Sigmoid colon (tissue), 7 donors: Measurements from ENCODE around the gene P3H2. TPM values are rescaled to one million over a fixed set of nuclear protein-coding genes. Genes with fewer than 3 reads are reported as not detected.
A peak's percentile ranks its signal among the peaks of the same experiment; 100 is the strongest.
"Not testable (repeated sequence)": the region's sequence is repeated elsewhere in the genome, so short reads cannot be mapped to it uniquely, and the experiment has no call there.

ENCODE experiments used
- DNase-seq: peaks from one replicate; pipeline ENCODE4 v3.0.0-alpha.2; 2019
- H3K27ac ChIP-seq, 4 donors: fragments of 200-600 bp; sonication (generic); one replicate each; pipeline ENCODE4 v1.5.1; 2016 to 2019; ENCODE audit warnings: mild to moderate bottlenecking in 1 of 4
- H3K27me3 ChIP-seq, 3 donors: fragments of 200-600 bp; sonication (generic); one replicate each; pipeline ENCODE4 v1.5.1; 2019; ENCODE audit warnings: mild to moderate bottlenecking in 1 of 3
- H3K36me3 ChIP-seq, 4 donors: fragments of 200-600 bp; sonication (generic); one replicate each; pipeline ENCODE4 v1.5.1; 2016 to 2019
- H3K4me1 ChIP-seq, 4 donors: fragments of 200-600 bp; sonication (generic); one replicate each; pipeline ENCODE4 v1.5.1; 2017 to 2019
- H3K4me3 ChIP-seq, 4 donors: fragments of 200-600 bp; sonication (generic); one replicate each; pipeline ENCODE4 v1.5.1; 2017 to 2019; ENCODE audit warnings: mild to moderate bottlenecking in 2 of 4, moderate library complexity in 1 of 4
- H3K9me3 ChIP-seq, 4 donors: fragments of 200-600 bp in 3 of 4; sonication (generic) in 3 of 4; one replicate each; pipeline versions ENCODE4 v1.5.1 to v1.6.1; 2013 to 2019
- CTCF ChIP-seq, 4 experiments: fragments of 450-650 bp in 3 of 4; fragments of 200-600 bp in 1 of 4; IDR thresholded peaks; one replicate each; pipeline ENCODE4 v1.5.1; 2016 to 2019; ENCODE audit warnings: antibody characterized with exemption in 4 of 4, mild to moderate bottlenecking in 3 of 4, moderate library complexity in 2 of 4
- EP300 ChIP-seq, 4 donors: sonication (generic); formaldehyde crosslinking; IDR thresholded peaks; one replicate each; pipeline ENCODE4 v1.6.1; 2017; ENCODE audit warnings: antibody characterized with exemption in 4 of 4
- POLR2A ChIP-seq, 2 donors: fragments of 450-650 bp; IDR thresholded peaks; one replicate each; pipeline ENCODE4 v1.6.1; 2016; ENCODE audit warnings: antibody characterized with exemption in 2 of 2, mild to moderate bottlenecking in 2 of 2, moderate library complexity in 2 of 2
- POLR2AphosphoS5 ChIP-seq, 4 donors: sonication (generic); formaldehyde crosslinking; IDR thresholded peaks; one replicate each; pipeline ENCODE4 v1.6.1; 2017; ENCODE audit warnings: antibody characterized with exemption in 4 of 4
- WGBS, 2 donors: extraction: QIAGEN DNeasy Blood & Tissue Kit; methylation state at CpG; one replicate each; pipeline ENCODE4 v1.1.7; 2013; 5-methylcytosine and 5-hydroxymethylcytosine counted together
- intact Hi-C: fragments of 100-400 bp; cut with DNase I; formaldehyde crosslinking; loops from one replicate; pipeline ENCODE4 v1.15.1; 2023
- polyA plus RNA-seq, 3 donors: library from polyadenylated mRNA; stranded (reverse); fragments of 200-250 nt; gene quantifications; one replicate each; pipeline ENCODE4 v1.2.3, GENCODE V29; 2013
- total RNA-seq, 4 donors: library from RNA; depleted of rRNA; stranded (reverse); fragments of >200 nt; gene quantifications; one replicate each; pipeline ENCODE4 v1.1.0, GENCODE V29; 2016
- donor health status: healthy with polysubstance abuse.
- donor health status: Bipolar disorder and iron deficiency.
- donor health status: healthy.

Gene P3H2
- total and polyA plus RNA-seq, 7 donors: 1.8 to 41.7 (median 29.6) TPM

DNA sequence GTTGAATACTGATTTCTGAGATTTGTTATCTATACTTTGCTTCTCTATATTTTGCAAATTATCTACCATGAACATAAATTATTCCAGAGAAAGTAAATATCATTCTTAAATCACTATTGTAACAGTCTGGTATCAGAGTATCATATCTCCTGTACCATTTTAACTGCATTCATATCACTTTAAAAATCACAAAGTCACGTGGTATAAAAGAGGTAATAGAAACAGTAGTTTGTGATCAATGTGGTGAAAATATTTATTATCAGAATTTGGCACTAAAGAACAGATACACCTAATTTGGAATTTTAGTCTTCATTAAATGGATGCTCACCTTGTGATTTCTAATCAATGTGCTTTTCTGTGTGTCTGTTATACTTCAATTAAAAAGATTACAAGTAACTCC lies 47.8 kb downstream of the P3H2 start:
- TF ChIP-seq POLR2A (IDR thresholded peaks at IDR 0.05) (no peak), EP300 (IDR thresholded peaks at IDR 0.05) (no peak), CTCF (IDR thresholded peaks at IDR 0.05) (no peak), POLR2AphosphoS5 (IDR thresholded peaks at IDR 0.05) (no peak)
- 21 to 82% methylated on average over 1 of the region's 1 CpG for WGBS, 2 donors
- H3K27ac ChIP-seq: peak overlapping the region in 1 of 4 donors; percentile 50

GRCh38 chr3:190071921-190072320 lies 48.8 kb downstream of the P3H2 start:
- intact Hi-C loops, H3K36me3 ChIP-seq, H3K9me3 ChIP-seq, H3K27me3 ChIP-seq, H3K4me3 ChIP-seq, H3K27ac ChIP-seq, DNase-seq: not testable (repeated sequence)
- H3K4me1 ChIP-seq: peaks cover 0 to 31% (median 10%) of the 10 kb centered on the region in 4 donors
- 96 to 97% methylated on average over 9 of the region's 9 CpGs for WGBS, 2 donors

More for the DNA sequence above, 47.8 kb downstream of the P3H2 start:
- H3K36me3 ChIP-seq: no peaks in the 10 kb centered on the region
- no peaks in the 10 kb centered on the region for H3K27me3 ChIP-seq
- H3K4me3 ChIP-seq: no peak overlapping the region
- H3K4me1 ChIP-seq: peaks cover 0 to 40% (median 18%) of the 10 kb centered on the region in 4 donors
- H3K9me3 ChIP-seq: no peaks in the 10 kb centered on the region
- DNase-seq: no peak
- intact Hi-C loops: no loop called here

DNA sequence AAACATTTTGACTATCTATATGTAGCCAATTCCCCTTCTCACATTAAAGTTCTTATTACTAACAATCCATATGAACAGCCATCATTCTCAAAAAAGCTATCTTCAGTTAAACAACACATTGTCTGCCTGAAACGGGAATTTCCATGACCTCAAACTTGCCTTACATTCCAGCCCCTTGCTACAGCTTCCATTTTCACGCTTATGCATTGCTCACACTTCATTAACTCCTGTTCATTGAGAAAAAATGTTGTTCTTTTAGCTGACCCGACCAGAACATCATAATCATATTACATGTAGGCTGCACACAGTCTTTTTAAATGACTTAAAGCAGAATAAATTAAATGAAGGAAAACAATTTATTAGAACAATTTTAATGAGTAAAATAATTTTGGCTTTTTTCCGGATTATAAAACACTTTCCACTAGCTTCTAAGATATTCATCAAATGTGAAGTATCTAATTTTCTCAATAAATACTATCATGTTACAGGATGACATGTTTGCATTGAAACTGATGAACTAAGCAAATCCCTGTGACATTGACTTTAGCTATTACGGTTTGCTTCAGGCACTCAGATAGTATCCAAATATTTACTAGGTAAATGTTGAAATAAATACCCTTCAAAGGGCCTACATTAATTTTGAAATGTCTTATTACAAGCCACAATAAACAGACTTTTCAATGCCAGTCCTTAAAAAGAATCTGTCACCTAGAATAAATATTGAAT lies 49.9 kb downstream of the P3H2 start:
- Histone ChIP-seq H3K27me3 (no peaks in the 10 kb centered on the region), H3K4me3 (no peak overlapping the region), H3K9me3 (no peaks in the 10 kb centered on the region), H3K27ac (no peak overlapping the region), H3K36me3 (no peaks in the 10 kb centered on the region), H3K4me1 (peaks cover 0 to 20% (median 0%) of the 10 kb centered on the region in 4 donors)
- no peak for TF ChIP-seq POLR2AphosphoS5 (IDR thresholded peaks at IDR 0.05)
- TF ChIP-seq CTCF (IDR thresholded peaks at IDR 0.05): no peak
- TF ChIP-seq EP300 (IDR thresholded peaks at IDR 0.05): no peak
- no peak for TF ChIP-seq POLR2A (IDR thresholded peaks at IDR 0.05)
- intact Hi-C loops: no loop called here
- 86 to 88% methylated on average over 5 of the region's 5 CpGs for WGBS, 2 donors
- no peak for DNase-seq

DNA sequence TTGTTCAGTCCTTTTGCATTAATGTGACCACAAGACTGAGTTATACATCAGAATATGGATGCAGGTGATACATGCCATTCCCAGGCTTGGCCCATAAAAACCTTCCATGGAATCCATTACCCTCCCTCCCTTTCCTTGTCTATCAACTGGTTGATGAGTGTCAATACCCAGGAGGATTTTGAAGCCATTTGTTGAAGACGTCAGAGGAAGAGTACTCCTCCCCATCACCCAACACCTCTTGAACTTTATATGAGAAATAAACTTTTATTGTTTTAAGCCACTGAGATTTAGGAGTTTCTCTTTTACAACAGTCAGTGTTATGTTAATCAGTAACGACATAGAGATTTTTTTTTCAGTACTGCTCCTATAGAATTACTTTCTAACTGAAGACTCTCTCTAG lies 55.5 kb downstream of the P3H2 start:
- H3K4me1 ChIP-seq: peaks cover 0 to 25% (median 5%) of the 10 kb centered on the region in 4 donors
- H3K27ac ChIP-seq: no peak overlapping the region
- intact Hi-C loops: no loop called here
- no peak overlapping the region for H3K4me3 ChIP-seq
- no peak for DNase-seq
- no peaks in the 10 kb centered on the region for H3K27me3 ChIP-seq
- TF ChIP-seq EP300 (IDR thresholded peaks at IDR 0.05): no peak
- TF ChIP-seq CTCF (IDR thresholded peaks at IDR 0.05): no peak
- no peak for TF ChIP-seq POLR2AphosphoS5 (IDR thresholded peaks at IDR 0.05)
- TF ChIP-seq POLR2A (IDR thresholded peaks at IDR 0.05): no peak
- H3K36me3 ChIP-seq: no peaks in the 10 kb centered on the region
- H3K9me3 ChIP-seq: no peaks in the 10 kb centered on the region
- 25 to 64% methylated on average over 2 of the region's 2 CpGs for WGBS, 2 donors

DNA sequence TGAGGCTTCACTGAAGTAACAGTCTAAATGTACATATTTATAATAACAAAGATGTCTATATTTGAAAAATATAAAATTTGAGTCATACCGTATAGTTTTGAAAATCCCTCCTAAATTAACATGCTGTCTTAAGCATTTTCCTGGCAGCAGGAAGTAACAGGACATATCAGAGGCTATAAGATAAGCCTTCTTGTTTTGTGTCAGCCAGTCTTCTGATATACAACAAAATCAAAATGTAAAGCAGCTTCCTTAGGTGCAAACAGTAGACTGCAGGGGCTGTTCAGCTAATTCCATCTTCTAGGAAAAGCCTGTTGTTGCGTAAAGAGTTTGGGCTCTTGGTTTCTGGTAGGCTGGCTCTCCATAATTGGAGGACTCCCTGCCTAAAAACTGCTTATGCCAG lies 56.0 kb downstream of the P3H2 start:
- intact Hi-C loops: no loop called here
- 75 to 87% methylated on average over 2 of the region's 2 CpGs for WGBS, 2 donors
- H3K27me3 ChIP-seq: no peaks in the 10 kb centered on the region
- H3K27ac ChIP-seq: peak overlapping the region in 2 of 4 donors; percentile 27 to 35
- H3K9me3 ChIP-seq: no peaks in the 10 kb centered on the region
- H3K36me3 ChIP-seq: no peaks in the 10 kb centered on the region
- DNase-seq: no peak
- TF ChIP-seq POLR2AphosphoS5 (IDR thresholded peaks at IDR 0.05) (no peak), POLR2A (IDR thresholded peaks at IDR 0.05) (no peak)
- no peak overlapping the region for H3K4me3 ChIP-seq
- H3K4me1 ChIP-seq: peaks cover 0 to 25% (median 6%) of the 10 kb centered on the region in 4 donors

DNA sequence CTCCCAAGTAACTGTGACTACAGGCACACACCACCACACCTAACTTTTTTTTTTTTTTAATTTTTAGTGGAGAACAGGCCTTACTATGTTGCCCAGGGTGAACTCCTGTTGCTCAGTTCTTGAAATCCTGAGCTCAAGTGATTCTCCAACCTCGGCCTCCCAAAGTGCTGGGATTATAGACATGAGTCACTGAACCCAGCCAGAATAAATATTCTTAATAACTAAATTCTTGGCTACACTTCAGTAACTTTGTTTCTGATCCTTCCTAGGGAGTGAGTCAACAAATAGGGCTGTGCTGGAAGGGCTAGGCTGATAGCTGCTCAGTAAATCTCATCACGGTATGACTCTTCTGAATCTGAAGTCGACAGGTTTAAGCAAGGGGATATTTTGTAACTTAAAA lies 56.6 kb downstream of the P3H2 start:
- no peak overlapping the region for H3K4me3 ChIP-seq
- H3K27ac ChIP-seq: peak overlapping the region in 2 of 4 donors; percentile 27 to 35
- H3K27me3 ChIP-seq: no peaks in the 10 kb centered on the region
- DNase-seq: no peak
- no peak for TF ChIP-seq EP300 (IDR thresholded peaks at IDR 0.05)
- no peak for TF ChIP-seq POLR2A (IDR thresholded peaks at IDR 0.05)
- no peak for TF ChIP-seq CTCF (IDR thresholded peaks at IDR 0.05)
- no peak for TF ChIP-seq POLR2AphosphoS5 (IDR thresholded peaks at IDR 0.05)
- intact Hi-C loops: no loop called here
- peaks cover 0 to 30% (median 10%) of the 10 kb centered on the region in 4 donors for H3K4me1 ChIP-seq
- H3K36me3 ChIP-seq: no peaks in the 10 kb centered on the region
- 11 to 54% methylated on average over 3 of the region's 3 CpGs for WGBS, 2 donors
- no peaks in the 10 kb centered on the region for H3K9me3 ChIP-seq
